Astrocyte of the cerebellum (primary cell): ENCODE data around the gene USP15.

Experiments used
- DNase-seq: peaks from one replicate; pipeline ENCODE4 v3.0.0-alpha.2; 2011; ENCODE audit warnings: low read depth
- H3K4me3 ChIP-seq: 2 replicates; pipeline ENCODE4 v1.5.1; 2011; ENCODE audit warnings: mild to moderate bottlenecking, low read depth, low read length, moderate library complexity
- in situ Hi-C: cut with HindIII; loops from 2 replicates; pipeline ENCODE4 v1.10.0; 2017; ENCODE audit warnings: low sequenced_read_pairs
- TF ChIP-seq, protein P1 (sequence below): IDR thresholded peaks from 2 replicates; pipeline ENCODE4 v1.5.1; 2012; ENCODE audit warnings: low read length, low read depth, moderate library complexity, mild to moderate bottlenecking; ENCODE audit errors: missing control alignments

USP15 gene

DNA sequence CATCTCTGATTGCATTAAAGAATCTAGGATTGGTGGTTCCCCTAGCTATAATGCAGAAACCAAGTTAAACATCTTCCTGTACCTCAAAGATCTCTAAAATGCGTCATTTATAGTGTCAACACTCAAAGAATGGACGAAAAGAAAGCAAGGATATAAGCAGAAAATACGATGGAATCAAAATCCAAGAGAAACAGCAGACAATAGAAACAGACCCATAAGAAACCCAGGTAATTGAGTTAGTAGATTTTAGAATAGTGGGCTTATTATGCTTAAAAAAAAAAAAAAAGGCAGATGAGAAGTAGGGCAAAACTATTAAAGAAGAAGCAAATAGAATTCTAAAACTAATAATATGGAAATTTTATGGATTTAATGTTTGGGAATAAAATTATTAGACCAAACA, 44.4 kb downstream of the USP15 start:
- no peak for DNase-seq
- no peak overlapping the region for H3K4me3 ChIP-seq
- in situ Hi-C loops, result no loop called here
- TF ChIP-seq, protein P1, sequence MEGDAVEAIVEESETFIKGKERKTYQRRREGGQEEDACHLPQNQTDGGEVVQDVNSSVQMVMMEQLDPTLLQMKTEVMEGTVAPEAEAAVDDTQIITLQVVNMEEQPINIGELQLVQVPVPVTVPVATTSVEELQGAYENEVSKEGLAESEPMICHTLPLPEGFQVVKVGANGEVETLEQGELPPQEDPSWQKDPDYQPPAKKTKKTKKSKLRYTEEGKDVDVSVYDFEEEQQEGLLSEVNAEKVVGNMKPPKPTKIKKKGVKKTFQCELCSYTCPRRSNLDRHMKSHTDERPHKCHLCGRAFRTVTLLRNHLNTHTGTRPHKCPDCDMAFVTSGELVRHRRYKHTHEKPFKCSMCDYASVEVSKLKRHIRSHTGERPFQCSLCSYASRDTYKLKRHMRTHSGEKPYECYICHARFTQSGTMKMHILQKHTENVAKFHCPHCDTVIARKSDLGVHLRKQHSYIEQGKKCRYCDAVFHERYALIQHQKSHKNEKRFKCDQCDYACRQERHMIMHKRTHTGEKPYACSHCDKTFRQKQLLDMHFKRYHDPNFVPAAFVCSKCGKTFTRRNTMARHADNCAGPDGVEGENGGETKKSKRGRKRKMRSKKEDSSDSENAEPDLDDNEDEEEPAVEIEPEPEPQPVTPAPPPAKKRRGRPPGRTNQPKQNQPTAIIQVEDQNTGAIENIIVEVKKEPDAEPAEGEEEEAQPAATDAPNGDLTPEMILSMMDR, result no peak

DNA sequence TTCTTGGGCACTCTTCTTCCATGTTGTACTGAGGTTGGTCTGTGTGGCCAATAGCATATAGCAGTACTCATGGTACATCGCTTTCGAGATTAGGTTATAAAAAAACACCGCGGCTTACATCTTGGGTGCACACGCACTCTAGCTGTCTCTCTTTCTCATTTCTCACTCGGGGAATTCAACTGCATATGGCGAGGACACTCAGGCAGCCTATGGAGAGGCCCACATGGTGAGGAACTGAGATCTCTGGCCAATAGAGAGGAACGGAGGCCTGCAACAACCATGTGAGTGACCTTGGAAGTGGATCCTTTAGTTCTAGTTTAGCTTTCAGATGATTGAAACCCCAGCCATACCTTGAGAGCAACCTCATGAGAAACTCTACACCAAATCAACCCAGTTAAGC, 45.6 kb downstream of the USP15 start:
- H3K4me3 ChIP-seq, result no peak overlapping the region

DNA sequence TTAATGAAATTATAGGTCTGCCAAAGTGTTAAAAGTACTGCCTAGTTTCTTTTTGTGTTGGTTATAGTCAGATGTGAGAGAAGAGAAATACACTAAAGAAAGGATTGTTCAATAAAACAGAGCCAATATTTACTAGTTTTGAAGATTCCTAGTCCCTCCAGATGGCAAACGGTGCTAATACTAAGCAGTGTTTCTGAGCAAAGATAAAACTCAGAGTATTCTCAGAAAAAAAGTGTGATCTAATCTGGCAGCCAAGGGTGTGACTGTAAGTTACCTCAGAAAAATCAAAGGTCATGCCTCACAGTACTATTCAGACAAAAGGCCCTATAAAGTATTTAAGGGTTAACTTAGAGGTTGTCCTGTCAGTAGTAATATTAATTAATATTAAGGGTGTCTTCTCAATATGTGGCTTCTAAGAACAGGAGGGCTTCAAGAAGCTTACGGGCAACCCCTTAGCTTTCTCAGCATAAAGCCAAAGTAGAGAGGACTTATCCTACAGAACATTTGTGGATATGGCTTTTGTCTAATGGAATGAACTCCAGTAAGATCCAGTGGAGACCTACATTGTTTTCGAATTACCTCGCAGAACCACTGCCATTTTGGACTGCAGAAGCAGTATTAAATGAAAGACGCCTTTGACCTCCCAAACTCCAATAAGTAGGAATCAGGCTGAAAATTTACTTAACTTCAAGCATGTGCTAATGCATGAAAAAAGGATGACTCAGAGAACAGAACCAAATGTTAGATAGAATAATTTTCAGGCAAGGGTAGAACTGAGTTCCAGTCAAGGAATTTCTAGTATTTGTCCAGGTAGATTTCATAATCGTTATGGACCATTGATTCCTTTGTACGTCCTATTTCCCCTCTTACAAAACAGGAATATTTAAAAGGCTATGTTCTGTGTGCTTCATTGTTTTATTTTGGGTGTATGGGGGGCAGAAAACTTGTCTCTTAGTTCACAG, 46.6 kb downstream of the USP15 start:
- TF ChIP-seq, protein P1, result no peak
- H3K4me3 ChIP-seq, result no peak overlapping the region
- in situ Hi-C loops, result no loop called here
- DNase-seq, result no peak

More for the DNA sequence above, 45.6 kb downstream of the USP15 start:
- TF ChIP-seq, protein P1, result no peak
- DNase-seq, result no peak
- in situ Hi-C loops, result no loop called here

DNA sequence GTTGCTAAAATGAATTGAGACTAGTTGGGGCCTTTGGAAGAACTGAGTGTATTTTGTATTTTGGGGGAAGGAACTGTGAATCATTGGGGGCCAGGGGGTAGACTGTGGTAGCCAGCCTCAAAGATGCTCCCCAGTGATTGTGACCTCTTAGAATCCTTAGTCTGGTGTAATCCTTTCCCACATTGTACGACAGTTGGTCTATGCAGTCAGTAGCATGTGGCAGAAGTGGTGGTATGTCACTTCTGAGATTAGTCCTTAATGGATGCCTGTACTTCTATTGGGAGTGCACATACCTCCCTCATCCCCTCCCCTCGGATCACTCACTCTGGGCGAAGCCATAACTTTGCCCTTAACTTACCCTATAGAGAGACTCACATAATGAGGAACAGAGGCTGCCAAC, 48.0 kb downstream of the USP15 start:
- no peak overlapping the region for H3K4me3 ChIP-seq
- TF ChIP-seq, protein P1, result no peak
- DNase-seq, result no peak
- in situ Hi-C loops, result no loop called here

DNA sequence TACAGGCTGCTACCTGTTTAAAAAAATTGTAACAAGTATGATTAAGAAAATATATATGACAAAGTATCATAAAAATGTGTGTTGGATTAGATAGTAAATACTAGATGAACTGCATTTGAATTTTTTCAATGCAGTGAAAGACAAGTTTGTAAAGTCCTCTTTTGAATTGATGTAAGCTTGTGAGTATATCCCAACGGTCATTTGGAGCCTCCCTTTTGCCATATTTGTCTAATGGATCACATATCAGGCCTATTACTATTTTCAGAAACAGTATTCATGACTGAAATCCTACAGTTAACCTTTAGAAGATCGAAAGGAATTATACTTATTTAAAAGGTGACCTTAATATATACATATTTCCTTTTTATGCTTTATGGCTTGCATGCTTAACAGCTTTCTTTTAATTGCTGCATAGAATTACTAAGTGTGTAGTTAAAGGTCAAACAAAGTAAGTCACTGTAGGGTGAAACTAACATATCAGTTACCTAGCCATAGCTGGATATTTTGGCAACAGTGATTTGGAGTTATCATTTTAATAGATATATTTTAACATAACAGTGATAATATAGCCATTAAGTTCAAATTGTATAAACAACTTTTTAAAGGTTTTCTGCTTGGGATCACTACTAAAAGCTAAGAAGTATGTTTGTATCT, 53.6 kb downstream of the USP15 start:
- TF ChIP-seq, protein P1, result no peak
- in situ Hi-C loops, result no loop called here

DNA sequence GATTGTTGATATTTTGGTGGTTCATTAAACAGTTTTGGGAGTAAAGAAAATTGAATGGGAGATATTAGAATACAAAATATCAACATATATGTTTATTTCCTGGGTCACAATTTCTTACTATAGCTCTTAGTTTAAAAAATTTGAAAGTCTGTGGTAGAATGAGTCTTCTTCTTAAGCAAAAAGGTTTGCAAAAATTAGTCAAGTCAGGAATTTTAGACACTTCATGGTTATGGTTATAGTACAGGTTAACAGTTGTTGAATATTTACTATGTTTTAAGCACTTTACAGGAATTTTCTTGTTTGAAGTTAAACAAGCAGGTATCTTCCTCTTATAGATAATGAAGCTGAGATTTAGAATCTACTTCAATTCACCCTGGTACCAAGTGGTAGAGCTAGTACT, 56.8 kb downstream of the USP15 start:
- TF ChIP-seq, protein P1, result no peak
- in situ Hi-C loops, result no loop called here
- H3K4me3 ChIP-seq, result no peak overlapping the region
- no peak for DNase-seq

More for the DNA sequence above, 53.6 kb downstream of the USP15 start:
- H3K4me3 ChIP-seq, result no peak overlapping the region
- no peak for DNase-seq
